Neutrophil (primary cell): Measurements from ENCODE around the gene RNASEH1.
"Not testable (repeated sequence)": the region's sequence is repeated elsewhere in the genome, so short reads cannot be mapped to it uniquely, and the experiment has no call there.

Experiments used
- H3K27ac ChIP-seq: fragments of 200-600 bp; sonication (generic); 2 replicates; pipeline ENCODE4 v1.5.1; 2016; ENCODE audit warnings: mild to moderate bottlenecking, moderate library complexity
- H3K27me3 ChIP-seq: fragments of 200-600 bp; sonication (generic); 2 replicates; pipeline ENCODE4 v1.6.0; 2016; ENCODE audit warnings: mild to moderate bottlenecking
- H3K36me3 ChIP-seq: fragments of 200-600 bp; sonication (generic); 2 replicates; pipeline ENCODE4 v1.5.1; 2017
- H3K4me1 ChIP-seq, 2 experiments: fragments of 200-600 bp in 1 of 2; sonication (generic) in 1 of 2; 1 replicate in 1 of 2; 2 replicates in 1 of 2; pipeline versions ENCODE4 v1.5.1 to v1.6.1; 2013 to 2016; ENCODE audit warnings: low read depth in 1 of 2, low read length in 1 of 2, mild to moderate bottlenecking in 1 of 2, moderate library complexity in 1 of 2; ENCODE audit not compliant: control insufficient read depth in 1 of 2, insufficient read depth in 1 of 2
- H3K4me3 ChIP-seq, 2 experiments: fragments of 200-600 bp in 1 of 2; sonication (generic) in 1 of 2; 1 replicate in 1 of 2; 2 replicates in 1 of 2; pipeline ENCODE4 v1.5.1; 2013 to 2016; ENCODE audit warnings: low read depth in 1 of 2, low read length in 1 of 2, mild to moderate bottlenecking in 1 of 2, moderate library complexity in 1 of 2
- H3K9me3 ChIP-seq: fragments of 200-600 bp; sonication (generic); 2 replicates; pipeline ENCODE4 v1.5.1; 2016
- CTCF ChIP-seq: fragments of 200-600 bp; sonication (generic); IDR thresholded peaks from 2 replicates; pipeline ENCODE4 v1.5.1; 2016; ENCODE audit warnings: antibody characterized with exemption

The RNASEH1 gene

GRCh38 chr2:3498783-3499394 lies 59.2 kb downstream of the RNASEH1 start:
- H3K27ac ChIP-seq: no peak overlapping the region
- H3K4me3 ChIP-seq: no peak overlapping the region
- no peaks in the 10 kb centered on the region for H3K4me1 ChIP-seq
- no peak for TF ChIP-seq CTCF
- H3K36me3 ChIP-seq: peaks cover 78% of the 10 kb centered on the region
- no peaks in the 10 kb centered on the region for H3K9me3 ChIP-seq
- H3K27me3 ChIP-seq: no peaks in the 10 kb centered on the region

GRCh38 chr2:3496708-3497080 lies 61.4 kb downstream of the RNASEH1 start:
- not testable (repeated sequence) for H3K4me1 ChIP-seq, H3K9me3 ChIP-seq, H3K4me3 ChIP-seq, H3K27ac ChIP-seq, H3K27me3 ChIP-seq
- H3K36me3 ChIP-seq: peaks cover 66% of the 10 kb centered on the region
